Measurements from ENCODE around the gene OR14A2.
"Not testable (repeated sequence)": the region's sequence is repeated elsewhere in the genome, so short reads cannot be mapped to it uniquely, and the experiment has no call there.

OR14A2 gene

GRCh38 chr1:247749870-247750269 lies 1.9 kb upstream of the OR14A2 start:
- no peaks in the 10 kb centered on the region for H3F3A ChIP-seq (ENCODE audit: control insufficient read depth, insufficient read depth)
- H3K9me2 ChIP-seq (replicated peaks; ENCODE audit: control insufficient read depth, low read length), result no peaks in the 10 kb centered on the region
- H3K36me3 ChIP-seq (ENCODE audit: control insufficient read depth, low read length), result no peaks in the 10 kb centered on the region
- H3K27ac ChIP-seq (ENCODE audit: low read depth, low read length), result no peak overlapping the region
- no peaks in the 10 kb centered on the region for H3K27me3 ChIP-seq (ENCODE audit: control insufficient read depth, low read length)
- no peak overlapping the region for H3K4me3 ChIP-seq (ENCODE audit: low read length)
- no peaks in the 10 kb centered on the region for H3K4me1 ChIP-seq (ENCODE audit: control insufficient read depth, low read length)
- no peak overlapping the region for H3K4me2 ChIP-seq (ENCODE audit: low read length)
- no peaks in the 10 kb centered on the region for H4K20me1 ChIP-seq (ENCODE audit: control insufficient read depth, insufficient read depth, low read depth, low read length)
- H3K79me2 ChIP-seq (ENCODE audit: control insufficient read depth, low read length), result no peaks in the 10 kb centered on the region
- TF ChIP-seq EZH2phosphoT487 (IDR thresholded peaks at IDR 0.05; ENCODE audit: borderline replicate concordance, low read length), result no peak
- TF ChIP-seq, protein P1, sequence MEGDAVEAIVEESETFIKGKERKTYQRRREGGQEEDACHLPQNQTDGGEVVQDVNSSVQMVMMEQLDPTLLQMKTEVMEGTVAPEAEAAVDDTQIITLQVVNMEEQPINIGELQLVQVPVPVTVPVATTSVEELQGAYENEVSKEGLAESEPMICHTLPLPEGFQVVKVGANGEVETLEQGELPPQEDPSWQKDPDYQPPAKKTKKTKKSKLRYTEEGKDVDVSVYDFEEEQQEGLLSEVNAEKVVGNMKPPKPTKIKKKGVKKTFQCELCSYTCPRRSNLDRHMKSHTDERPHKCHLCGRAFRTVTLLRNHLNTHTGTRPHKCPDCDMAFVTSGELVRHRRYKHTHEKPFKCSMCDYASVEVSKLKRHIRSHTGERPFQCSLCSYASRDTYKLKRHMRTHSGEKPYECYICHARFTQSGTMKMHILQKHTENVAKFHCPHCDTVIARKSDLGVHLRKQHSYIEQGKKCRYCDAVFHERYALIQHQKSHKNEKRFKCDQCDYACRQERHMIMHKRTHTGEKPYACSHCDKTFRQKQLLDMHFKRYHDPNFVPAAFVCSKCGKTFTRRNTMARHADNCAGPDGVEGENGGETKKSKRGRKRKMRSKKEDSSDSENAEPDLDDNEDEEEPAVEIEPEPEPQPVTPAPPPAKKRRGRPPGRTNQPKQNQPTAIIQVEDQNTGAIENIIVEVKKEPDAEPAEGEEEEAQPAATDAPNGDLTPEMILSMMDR (IDR thresholded peaks at IDR 0.05; ENCODE audit: low read depth, low read length, poor library complexity, severe bottlenecking), result no peak
- H3K9me3 ChIP-seq (ENCODE audit: control insufficient read depth, insufficient read depth, low read length), result 0 out of 2 replicates have a peak, but pooled peaks cover 4% of the 10 kb centered on the region

DNA sequence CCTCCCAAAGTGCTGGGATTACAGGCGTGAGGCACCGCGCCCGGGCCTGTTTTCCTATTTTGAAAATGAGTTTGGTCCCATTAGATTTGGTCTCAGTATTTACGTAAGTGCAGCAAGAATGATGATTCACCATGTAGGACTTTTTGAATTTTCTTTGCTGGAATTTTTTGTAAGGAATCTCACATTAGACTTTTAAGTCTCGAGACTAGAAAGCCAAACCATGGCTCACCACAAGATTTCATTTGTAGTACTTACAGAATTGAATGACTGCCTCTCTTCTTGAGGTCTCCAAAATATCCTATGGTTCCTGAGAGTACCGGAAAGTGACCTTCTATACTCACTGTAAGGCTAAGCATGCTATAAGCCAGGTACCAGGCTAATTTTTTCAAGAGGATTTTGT lies 325 bp downstream of the OR14A2 start:
- no peaks in the 10 kb centered on the region for H3K36me3 ChIP-seq (ENCODE audit: control insufficient read depth, low read length)
- no peak overlapping the region for H3K27ac ChIP-seq (ENCODE audit: low read depth, low read length)
- H3F3A ChIP-seq (ENCODE audit: control insufficient read depth, insufficient read depth), result no peaks in the 10 kb centered on the region
- H3K4me2 ChIP-seq (ENCODE audit: low read length), result no peak overlapping the region
- H3K27me3 ChIP-seq (ENCODE audit: control insufficient read depth, low read length), result no peaks in the 10 kb centered on the region
- no peaks in the 10 kb centered on the region for H3K9me2 ChIP-seq (replicated peaks; ENCODE audit: control insufficient read depth, low read length)
- 0 out of 2 replicates have a peak, but pooled peaks cover 4% of the 10 kb centered on the region for H3K9me3 ChIP-seq (ENCODE audit: control insufficient read depth, insufficient read depth, low read length)
- H3K79me2 ChIP-seq (ENCODE audit: control insufficient read depth, low read length), result no peaks in the 10 kb centered on the region
- no peak overlapping the region for H3K4me3 ChIP-seq (ENCODE audit: low read length)
- H3K4me1 ChIP-seq (ENCODE audit: control insufficient read depth, low read length), result no peaks in the 10 kb centered on the region
- TF ChIP-seq, protein P1 (IDR thresholded peaks at IDR 0.05; ENCODE audit: low read depth, low read length, poor library complexity, severe bottlenecking), result no peak
- TF ChIP-seq EZH2phosphoT487 (IDR thresholded peaks at IDR 0.05; ENCODE audit: borderline replicate concordance, low read length), result no peak
- H4K20me1 ChIP-seq (ENCODE audit: control insufficient read depth, insufficient read depth, low read depth, low read length), result no peaks in the 10 kb centered on the region

- H3K4me3 ChIP-seq (ENCODE audit: low read length), result no peak overlapping the region
- H4K20me1 ChIP-seq (ENCODE audit: control insufficient read depth, insufficient read depth, low read depth, low read length), result no peaks in the 10 kb centered on the region
- no peaks in the 10 kb centered on the region for H3F3A ChIP-seq (ENCODE audit: control insufficient read depth, insufficient read depth)
- no peak overlapping the region for H3K27ac ChIP-seq (ENCODE audit: low read depth, low read length)
- TF ChIP-seq, protein P1 (IDR thresholded peaks at IDR 0.05; ENCODE audit: low read depth, low read length, poor library complexity, severe bottlenecking), result no peak
- no peak for TF ChIP-seq EZH2phosphoT487 (IDR thresholded peaks at IDR 0.05; ENCODE audit: borderline replicate concordance, low read length)
- H3K79me2 ChIP-seq (ENCODE audit: control insufficient read depth, low read length), result no peaks in the 10 kb centered on the region
- no peaks in the 10 kb centered on the region for H3K4me1 ChIP-seq (ENCODE audit: control insufficient read depth, low read length)
- no peaks in the 10 kb centered on the region for H3K36me3 ChIP-seq (ENCODE audit: control insufficient read depth, low read length)
- no peaks in the 10 kb centered on the region for H3K9me2 ChIP-seq (replicated peaks; ENCODE audit: control insufficient read depth, low read length)
- 0 out of 2 replicates have a peak, but pooled peaks cover 4% of the 10 kb centered on the region for H3K9me3 ChIP-seq (ENCODE audit: control insufficient read depth, insufficient read depth, low read length)
- no peak overlapping the region for H3K4me2 ChIP-seq (ENCODE audit: low read length)
- no peaks in the 10 kb centered on the region for H3K27me3 ChIP-seq (ENCODE audit: control insufficient read depth, low read length)
Observed at GRCh38 chr1:247746391-247746935, 1.5 kb downstream of the OR14A2 start.

- H3K27ac ChIP-seq (ENCODE audit: low read depth, low read length); H3K79me2 ChIP-seq (ENCODE audit: control insufficient read depth, low read length); H3K4me2 ChIP-seq (ENCODE audit: low read length); H3K27me3 ChIP-seq (ENCODE audit: control insufficient read depth, low read length); H3K4me3 ChIP-seq (ENCODE audit: low read length); H3K9me2 ChIP-seq (replicated peaks; ENCODE audit: control insufficient read depth, low read length); H4K20me1 ChIP-seq (ENCODE audit: control insufficient read depth, insufficient read depth, low read depth, low read length); H3F3A ChIP-seq (ENCODE audit: control insufficient read depth, insufficient read depth); H3K9me3 ChIP-seq (ENCODE audit: control insufficient read depth, insufficient read depth, low read length); H3K4me1 ChIP-seq (ENCODE audit: control insufficient read depth, low read length); H3K36me3 ChIP-seq (ENCODE audit: control insufficient read depth, low read length): not testable (repeated sequence)
Observed at GRCh38 chr1:247742215-247742760, 5.7 kb downstream of the OR14A2 start.
